ENCODE results near the gene DDIT3.

DDIT3 gene

DNA sequence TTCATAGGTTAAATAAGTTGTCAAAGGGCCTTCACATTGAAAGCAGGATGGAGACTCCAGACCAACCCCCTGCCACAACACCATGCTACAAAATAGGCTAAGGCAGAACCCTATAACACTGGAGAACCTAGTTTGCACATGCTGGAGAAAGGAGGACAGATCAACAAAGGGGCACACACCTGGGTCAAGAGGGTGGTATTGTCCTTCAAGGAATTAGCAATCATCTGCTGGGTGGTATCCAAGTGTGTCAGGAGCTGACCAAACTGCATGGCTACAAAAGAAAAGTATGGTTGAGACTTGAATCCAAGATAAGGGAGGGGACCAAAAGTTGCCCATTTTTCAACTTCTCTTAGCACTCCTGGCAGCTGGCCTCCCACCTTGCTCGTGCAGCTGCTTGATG, 11.5 kb upstream of the DDIT3 start:
- no peak for DNase-seq (ENCODE audit: low spot score)
- in situ Hi-C loops (cut with MboI; ENCODE audit: low sequenced_read_pairs, unreplicated experiment): no loop called here
- TF ChIP-seq, protein P1, sequence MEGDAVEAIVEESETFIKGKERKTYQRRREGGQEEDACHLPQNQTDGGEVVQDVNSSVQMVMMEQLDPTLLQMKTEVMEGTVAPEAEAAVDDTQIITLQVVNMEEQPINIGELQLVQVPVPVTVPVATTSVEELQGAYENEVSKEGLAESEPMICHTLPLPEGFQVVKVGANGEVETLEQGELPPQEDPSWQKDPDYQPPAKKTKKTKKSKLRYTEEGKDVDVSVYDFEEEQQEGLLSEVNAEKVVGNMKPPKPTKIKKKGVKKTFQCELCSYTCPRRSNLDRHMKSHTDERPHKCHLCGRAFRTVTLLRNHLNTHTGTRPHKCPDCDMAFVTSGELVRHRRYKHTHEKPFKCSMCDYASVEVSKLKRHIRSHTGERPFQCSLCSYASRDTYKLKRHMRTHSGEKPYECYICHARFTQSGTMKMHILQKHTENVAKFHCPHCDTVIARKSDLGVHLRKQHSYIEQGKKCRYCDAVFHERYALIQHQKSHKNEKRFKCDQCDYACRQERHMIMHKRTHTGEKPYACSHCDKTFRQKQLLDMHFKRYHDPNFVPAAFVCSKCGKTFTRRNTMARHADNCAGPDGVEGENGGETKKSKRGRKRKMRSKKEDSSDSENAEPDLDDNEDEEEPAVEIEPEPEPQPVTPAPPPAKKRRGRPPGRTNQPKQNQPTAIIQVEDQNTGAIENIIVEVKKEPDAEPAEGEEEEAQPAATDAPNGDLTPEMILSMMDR (IDR thresholded peaks at IDR 0.05; ENCODE audit: borderline replicate concordance, control extremely low read depth, extremely low read depth, insufficient read depth, missing control alignments): no peak

DNA sequence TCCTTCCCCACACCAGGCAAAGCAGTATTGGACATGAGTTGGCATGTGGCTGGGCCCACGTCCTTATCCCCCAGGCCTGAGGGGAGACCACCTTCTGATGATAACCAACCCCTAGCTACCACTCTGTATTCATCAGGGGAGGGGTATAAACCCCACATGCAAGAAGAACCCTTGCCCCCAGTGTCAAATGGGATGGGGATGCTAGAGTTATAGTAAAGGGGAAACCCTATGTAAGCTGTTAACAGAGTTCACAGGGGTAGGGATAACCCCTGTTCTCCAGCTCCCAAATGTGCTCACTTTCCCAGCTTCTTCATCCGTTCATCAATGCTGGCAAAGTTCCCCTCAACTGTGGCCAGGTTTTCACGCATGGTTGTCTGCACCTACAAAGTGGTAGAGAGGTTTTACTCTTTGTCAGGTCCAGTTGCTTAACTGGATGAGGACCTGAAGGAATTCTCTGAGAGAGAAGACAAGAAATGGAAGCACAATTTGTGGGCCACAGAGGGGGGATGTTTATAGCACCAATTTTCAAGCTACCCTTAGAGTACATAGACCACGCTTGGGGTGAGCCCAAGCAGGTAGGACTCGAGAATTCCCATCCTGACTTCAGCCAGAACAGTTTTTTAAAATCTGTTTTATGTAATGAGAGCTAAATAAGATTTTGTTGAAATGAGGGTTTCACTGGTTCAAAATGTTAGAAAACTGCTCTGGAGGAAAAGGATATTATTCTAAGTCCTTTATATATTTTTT, 10.3 kb upstream of the DDIT3 start:
- DNase-seq (ENCODE audit: low spot score): no peak
- TF ChIP-seq, protein P1 (IDR thresholded peaks at IDR 0.05; ENCODE audit: borderline replicate concordance, control extremely low read depth, extremely low read depth, insufficient read depth, missing control alignments): no peak
- in situ Hi-C loops (cut with MboI; ENCODE audit: low sequenced_read_pairs, unreplicated experiment): no loop called here

DNA sequence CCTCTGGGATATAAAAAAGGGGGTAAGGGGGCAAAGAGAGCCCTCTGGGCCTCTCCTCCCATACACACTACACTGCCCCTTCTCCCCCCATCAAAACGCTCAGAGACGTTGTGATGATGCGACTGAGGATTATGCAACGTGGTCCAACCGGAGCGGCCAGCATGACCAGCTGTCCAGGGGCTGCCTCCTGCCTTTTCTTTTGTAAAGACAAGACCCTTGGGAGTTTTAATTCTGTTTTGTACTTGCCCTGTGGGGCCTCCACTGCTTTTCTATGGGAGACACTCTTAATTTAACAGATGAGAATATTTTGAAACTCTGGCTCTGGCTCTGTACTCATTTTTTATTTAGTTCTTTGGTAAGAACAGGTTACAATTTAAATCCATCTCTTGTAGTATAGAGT, 9.5 kb upstream of the DDIT3 start:
- DNase-seq (ENCODE audit: low spot score): no peak
- in situ Hi-C loops (cut with MboI; ENCODE audit: low sequenced_read_pairs, unreplicated experiment): no loop called here
- TF ChIP-seq, protein P1 (IDR thresholded peaks at IDR 0.05; ENCODE audit: borderline replicate concordance, control extremely low read depth, extremely low read depth, insufficient read depth, missing control alignments): no peak

DNA sequence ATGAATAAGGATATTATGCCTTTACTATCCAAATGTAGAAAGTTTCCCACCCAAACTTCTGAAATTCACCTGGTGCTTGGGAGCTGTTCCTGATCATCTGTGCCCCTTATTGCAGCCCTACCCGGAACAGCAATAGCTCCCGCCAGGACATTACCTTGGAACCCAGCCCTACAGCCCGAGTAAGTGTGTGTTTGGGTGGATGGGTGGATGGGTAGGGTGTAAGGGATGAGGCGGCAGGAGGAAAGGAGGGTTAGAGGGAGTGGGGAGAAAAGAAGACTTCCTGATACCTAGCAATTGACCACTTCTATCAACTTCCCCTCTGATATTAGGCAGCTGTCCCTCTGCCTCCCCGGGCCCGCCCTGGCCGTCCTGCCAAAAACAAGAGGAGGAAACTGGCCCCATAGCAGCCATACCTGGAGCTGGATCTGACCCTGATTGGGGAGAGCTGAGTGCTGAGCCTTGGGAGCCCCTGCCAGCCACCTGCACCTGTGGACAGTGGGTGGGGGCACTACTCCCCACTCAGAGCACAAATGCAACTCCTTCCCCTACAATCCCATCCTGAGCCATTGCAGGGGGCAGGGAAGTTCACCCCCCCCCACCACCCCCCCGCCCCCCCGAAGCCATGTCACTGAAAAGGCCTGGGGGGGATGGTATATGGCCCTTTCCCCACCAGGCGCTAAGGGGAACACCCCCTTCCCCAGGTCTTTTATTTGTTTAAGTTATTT, 8.7 kb upstream of the DDIT3 start:
- in situ Hi-C loops (cut with MboI; ENCODE audit: low sequenced_read_pairs, unreplicated experiment): no loop called here
- no peak for DNase-seq (ENCODE audit: low spot score)

DNA sequence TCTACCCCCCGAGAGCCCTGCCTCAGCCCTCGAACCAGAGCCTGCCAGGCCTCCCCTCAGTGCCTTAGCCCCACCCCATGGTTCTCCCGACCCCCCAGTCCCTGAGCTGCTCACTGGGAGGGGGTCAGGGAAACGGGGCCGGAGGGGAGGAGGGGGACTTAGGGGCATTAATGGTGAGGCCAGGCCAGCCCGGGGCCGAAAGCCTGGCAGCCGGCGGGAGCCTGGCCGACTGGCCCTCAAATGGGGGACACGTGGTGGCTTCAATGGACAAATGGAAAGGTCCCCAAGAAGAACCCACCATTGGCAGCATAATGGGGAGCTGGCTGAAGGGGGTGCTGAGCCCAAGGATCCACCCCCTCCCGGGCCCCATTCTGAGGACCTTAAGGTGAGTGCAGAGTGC, 7.9 kb upstream of the DDIT3 start:
- no peak for DNase-seq (ENCODE audit: low spot score)
- TF ChIP-seq, protein P1 (IDR thresholded peaks at IDR 0.05; ENCODE audit: borderline replicate concordance, control extremely low read depth, extremely low read depth, insufficient read depth, missing control alignments): no peak
- in situ Hi-C loops (cut with MboI; ENCODE audit: low sequenced_read_pairs, unreplicated experiment): no loop called here

More for the DNA sequence above, 8.7 kb upstream of the DDIT3 start:
- TF ChIP-seq, protein P1 (IDR thresholded peaks at IDR 0.05; ENCODE audit: borderline replicate concordance, control extremely low read depth, extremely low read depth, insufficient read depth, missing control alignments): no peak

DNA sequence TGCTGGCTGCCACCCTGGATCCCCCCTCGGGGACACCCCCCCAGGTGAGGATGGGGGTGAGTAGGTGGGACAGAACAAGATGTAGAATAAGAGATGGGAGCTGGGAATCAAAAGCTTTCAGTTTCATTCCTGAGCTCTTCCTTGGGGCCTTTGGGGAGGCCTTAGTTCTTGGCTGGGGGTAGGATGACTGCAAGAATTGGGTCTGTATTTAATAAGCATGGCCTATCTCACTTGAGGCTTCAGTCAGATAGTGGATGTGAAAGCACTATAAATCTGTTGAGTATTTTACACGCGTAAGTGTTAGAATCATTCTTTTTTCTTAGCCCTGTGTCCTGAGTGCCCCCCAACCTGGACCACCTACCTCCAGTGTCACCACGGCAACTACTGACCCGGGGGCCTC, 6.9 kb upstream of the DDIT3 start:
- in situ Hi-C loops (cut with MboI; ENCODE audit: low sequenced_read_pairs, unreplicated experiment): no loop called here

More for the DNA sequence above, 6.9 kb upstream of the DDIT3 start:
- no peak for DNase-seq (ENCODE audit: low spot score)
- TF ChIP-seq, protein P1 (IDR thresholded peaks at IDR 0.05; ENCODE audit: borderline replicate concordance, control extremely low read depth, extremely low read depth, insufficient read depth, missing control alignments): no peak

All from GM13976 (cell line).